Sigmoid colon (tissue), 7 donors: ENCODE results near the gene ACTBL2. TPM values are rescaled to one million over a fixed set of nuclear protein-coding genes. Genes with fewer than 3 reads are reported as not detected.

Experiments used
- DNase-seq: peaks from one replicate; pipeline ENCODE4 v3.0.0-alpha.2; 2019
- H3K27ac ChIP-seq, 4 donors: fragments of 200-600 bp; sonication (generic); one replicate each; pipeline ENCODE4 v1.5.1; 2016 to 2019; ENCODE audit warnings: mild to moderate bottlenecking in 1 of 4
- H3K27me3 ChIP-seq, 3 donors: fragments of 200-600 bp; sonication (generic); one replicate each; pipeline ENCODE4 v1.5.1; 2019; ENCODE audit warnings: mild to moderate bottlenecking in 1 of 3
- H3K36me3 ChIP-seq, 4 donors: fragments of 200-600 bp; sonication (generic); one replicate each; pipeline ENCODE4 v1.5.1; 2016 to 2019
- H3K4me1 ChIP-seq, 4 donors: fragments of 200-600 bp; sonication (generic); one replicate each; pipeline ENCODE4 v1.5.1; 2017 to 2019
- H3K4me3 ChIP-seq, 4 donors: fragments of 200-600 bp; sonication (generic); one replicate each; pipeline ENCODE4 v1.5.1; 2017 to 2019; ENCODE audit warnings: mild to moderate bottlenecking in 2 of 4, moderate library complexity in 1 of 4
- H3K9me3 ChIP-seq, 4 donors: fragments of 200-600 bp in 3 of 4; sonication (generic) in 3 of 4; one replicate each; pipeline versions ENCODE4 v1.5.1 to v1.6.1; 2013 to 2019
- EP300 ChIP-seq, 4 donors: sonication (generic); formaldehyde crosslinking; IDR thresholded peaks; one replicate each; pipeline ENCODE4 v1.6.1; 2017; ENCODE audit warnings: antibody characterized with exemption in 4 of 4
- POLR2A ChIP-seq, 2 donors: fragments of 450-650 bp; IDR thresholded peaks; one replicate each; pipeline ENCODE4 v1.6.1; 2016; ENCODE audit warnings: antibody characterized with exemption in 2 of 2, mild to moderate bottlenecking in 2 of 2, moderate library complexity in 2 of 2
- POLR2AphosphoS5 ChIP-seq, 4 donors: sonication (generic); formaldehyde crosslinking; IDR thresholded peaks; one replicate each; pipeline ENCODE4 v1.6.1; 2017; ENCODE audit warnings: antibody characterized with exemption in 4 of 4
- WGBS, 2 donors: extraction: QIAGEN DNeasy Blood & Tissue Kit; methylation state at CpG; one replicate each; pipeline ENCODE4 v1.1.7; 2013; 5-methylcytosine and 5-hydroxymethylcytosine counted together
- intact Hi-C: fragments of 100-400 bp; cut with DNase I; formaldehyde crosslinking; loops from one replicate; pipeline ENCODE4 v1.15.1; 2023
- polyA plus RNA-seq, 3 donors: library from polyadenylated mRNA; stranded (reverse); fragments of 200-250 nt; gene quantifications; one replicate each; pipeline ENCODE4 v1.2.3, GENCODE V29; 2013
- total RNA-seq, 4 donors: library from RNA; depleted of rRNA; stranded (reverse); fragments of >200 nt; gene quantifications; one replicate each; pipeline ENCODE4 v1.1.0, GENCODE V29; 2016
- TF ChIP-seq, protein P1 (sequence below), 4 experiments: fragments of 450-650 bp in 3 of 4; fragments of 200-600 bp in 1 of 4; IDR thresholded peaks; one replicate each; pipeline ENCODE4 v1.5.1; 2016 to 2019; ENCODE audit warnings: antibody characterized with exemption in 4 of 4, mild to moderate bottlenecking in 3 of 4, moderate library complexity in 2 of 4
- donor health status: healthy with polysubstance abuse.
- donor health status: Bipolar disorder and iron deficiency.
- donor health status: healthy.

The ACTBL2 gene
- total and polyA plus RNA-seq, 7 donors = not detected

DNA sequence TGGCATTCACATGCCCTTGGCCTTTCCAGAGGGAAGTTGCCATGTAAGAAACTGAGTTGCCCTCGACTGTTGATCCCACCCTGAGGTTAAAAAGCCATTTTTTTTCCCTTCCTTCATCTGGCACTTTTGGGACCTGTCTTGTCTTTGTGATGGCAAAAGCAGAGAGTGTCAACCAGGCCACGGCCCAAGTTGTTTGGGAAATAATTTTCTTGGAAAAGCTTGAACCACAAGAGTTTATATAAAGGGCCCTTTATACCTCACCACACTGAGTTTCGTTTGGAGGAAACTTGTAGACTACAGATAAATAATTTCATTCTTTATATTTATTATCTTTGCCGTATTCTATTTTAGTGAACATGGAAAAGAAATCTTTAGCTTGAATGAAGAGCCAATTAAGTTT lies 34.3 kb downstream of the ACTBL2 start:
- WGBS, 2 donors = 78 to 80% methylated on average over 4 of the region's 4 CpGs
- H3K9me3 ChIP-seq = no peaks in the 10 kb centered on the region
- H3K27ac ChIP-seq = no peak overlapping the region
- no peaks in the 10 kb centered on the region for H3K4me1 ChIP-seq
- no peak for DNase-seq
- H3K27me3 ChIP-seq = no peaks in the 10 kb centered on the region
- intact Hi-C loops = no loop called here
- no peak for TF ChIP-seq EP300 (IDR thresholded peaks at IDR 0.05)
- TF ChIP-seq POLR2A (IDR thresholded peaks at IDR 0.05) = no peak
- TF ChIP-seq, protein P1, sequence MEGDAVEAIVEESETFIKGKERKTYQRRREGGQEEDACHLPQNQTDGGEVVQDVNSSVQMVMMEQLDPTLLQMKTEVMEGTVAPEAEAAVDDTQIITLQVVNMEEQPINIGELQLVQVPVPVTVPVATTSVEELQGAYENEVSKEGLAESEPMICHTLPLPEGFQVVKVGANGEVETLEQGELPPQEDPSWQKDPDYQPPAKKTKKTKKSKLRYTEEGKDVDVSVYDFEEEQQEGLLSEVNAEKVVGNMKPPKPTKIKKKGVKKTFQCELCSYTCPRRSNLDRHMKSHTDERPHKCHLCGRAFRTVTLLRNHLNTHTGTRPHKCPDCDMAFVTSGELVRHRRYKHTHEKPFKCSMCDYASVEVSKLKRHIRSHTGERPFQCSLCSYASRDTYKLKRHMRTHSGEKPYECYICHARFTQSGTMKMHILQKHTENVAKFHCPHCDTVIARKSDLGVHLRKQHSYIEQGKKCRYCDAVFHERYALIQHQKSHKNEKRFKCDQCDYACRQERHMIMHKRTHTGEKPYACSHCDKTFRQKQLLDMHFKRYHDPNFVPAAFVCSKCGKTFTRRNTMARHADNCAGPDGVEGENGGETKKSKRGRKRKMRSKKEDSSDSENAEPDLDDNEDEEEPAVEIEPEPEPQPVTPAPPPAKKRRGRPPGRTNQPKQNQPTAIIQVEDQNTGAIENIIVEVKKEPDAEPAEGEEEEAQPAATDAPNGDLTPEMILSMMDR (IDR thresholded peaks at IDR 0.05) = no peak
- TF ChIP-seq POLR2AphosphoS5 (IDR thresholded peaks at IDR 0.05) = no peak
- H3K36me3 ChIP-seq = no peaks in the 10 kb centered on the region
- H3K4me3 ChIP-seq = no peak overlapping the region

DNA sequence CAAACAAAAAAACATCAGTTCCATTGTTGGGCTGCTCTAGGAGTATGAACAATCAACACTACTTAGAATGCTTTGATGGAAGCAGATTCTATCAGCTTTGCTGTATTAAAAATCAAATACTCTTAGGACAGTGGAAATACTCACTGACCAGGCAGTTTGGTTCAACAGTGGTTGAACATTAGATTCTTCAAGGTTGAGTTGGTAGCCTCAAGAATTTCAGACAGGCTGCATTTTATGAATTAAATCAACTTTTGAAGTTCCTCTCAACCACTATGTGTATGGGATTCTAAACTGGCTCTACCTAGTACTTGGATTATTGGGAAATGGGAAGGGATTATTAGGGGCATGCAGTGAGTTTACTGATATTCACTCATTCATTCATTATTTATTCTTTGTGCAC lies 35.0 kb downstream of the ACTBL2 start:
- DNase-seq = no peak
- TF ChIP-seq EP300 (IDR thresholded peaks at IDR 0.05) (no peak), POLR2AphosphoS5 (IDR thresholded peaks at IDR 0.05) (no peak), POLR2A (IDR thresholded peaks at IDR 0.05) (no peak)
- TF ChIP-seq, protein P1 (IDR thresholded peaks at IDR 0.05) = no peak
- Histone ChIP-seq H3K4me1 (no peaks in the 10 kb centered on the region), H3K4me3 (no peak overlapping the region), H3K27me3 (no peaks in the 10 kb centered on the region), H3K36me3 (no peaks in the 10 kb centered on the region), H3K9me3 (no peaks in the 10 kb centered on the region), H3K27ac (no peak overlapping the region)
- intact Hi-C loops = no loop called here

DNA sequence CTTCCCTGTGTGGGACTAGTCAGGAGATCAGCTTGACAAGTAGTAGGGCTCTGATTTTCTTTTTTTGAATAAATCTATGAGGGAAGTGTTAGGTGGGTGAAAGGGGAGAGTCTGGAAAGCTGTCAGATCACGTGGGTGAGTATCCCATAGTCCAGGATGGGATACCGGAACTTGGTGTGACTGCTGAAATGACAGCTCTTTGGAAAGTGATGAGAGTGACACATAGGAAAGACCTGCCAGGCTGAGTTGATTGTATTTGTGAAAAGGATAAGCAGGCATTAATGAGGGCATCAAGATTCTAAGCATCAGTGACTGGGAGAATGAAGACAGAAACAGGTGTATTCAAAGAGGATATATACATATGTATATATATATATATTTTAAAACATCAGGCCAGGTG lies 35.6 kb downstream of the ACTBL2 start:
- Histone ChIP-seq H3K36me3 (no peaks in the 10 kb centered on the region), H3K9me3 (no peaks in the 10 kb centered on the region), H3K4me1 (no peaks in the 10 kb centered on the region), H3K4me3 (no peak overlapping the region), H3K27me3 (no peaks in the 10 kb centered on the region), H3K27ac (no peak overlapping the region)
- intact Hi-C loops = no loop called here
- WGBS, 2 donors = 92 to 94% methylated on average over 2 of the region's 2 CpGs
- no peak for DNase-seq
- no peak for TF ChIP-seq EP300 (IDR thresholded peaks at IDR 0.05)
- TF ChIP-seq POLR2A (IDR thresholded peaks at IDR 0.05) = no peak
- TF ChIP-seq, protein P1 (IDR thresholded peaks at IDR 0.05) = no peak

DNA sequence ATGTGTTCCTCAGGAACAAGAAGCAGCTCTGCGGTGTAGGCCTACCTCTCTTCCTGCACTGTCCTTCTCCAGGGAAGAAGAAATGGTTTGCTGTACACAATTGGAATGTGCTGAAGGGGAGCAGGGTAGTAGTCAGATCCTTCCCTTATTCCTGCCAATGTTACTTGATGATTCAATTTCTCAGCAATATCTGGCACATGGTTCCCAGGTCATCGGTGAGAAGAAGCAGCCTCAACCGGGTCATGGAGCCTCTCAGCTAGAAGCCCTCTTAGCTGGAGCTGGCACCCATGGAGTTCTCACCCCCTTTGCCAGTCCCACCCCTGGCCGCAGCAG lies 36.9 kb downstream of the ACTBL2 start:
- intact Hi-C loops = no loop called here

More for the DNA sequence above, 36.9 kb downstream of the ACTBL2 start:
- Histone ChIP-seq H3K4me3 (no peak overlapping the region), H3K4me1 (no peaks in the 10 kb centered on the region), H3K27me3 (no peaks in the 10 kb centered on the region), H3K36me3 (no peaks in the 10 kb centered on the region), H3K9me3 (no peaks in the 10 kb centered on the region), H3K27ac (no peak overlapping the region)
- WGBS, 2 donors = 85 to 97% methylated on average over 4 of the region's 4 CpGs
- no peak for DNase-seq
- TF ChIP-seq POLR2AphosphoS5 (IDR thresholded peaks at IDR 0.05) = no peak
- no peak for TF ChIP-seq EP300 (IDR thresholded peaks at IDR 0.05)
- TF ChIP-seq POLR2A (IDR thresholded peaks at IDR 0.05) = no peak
- TF ChIP-seq, protein P1 (IDR thresholded peaks at IDR 0.05) = no peak
